Neutrophil (primary cell): ENCODE data around the gene GPR15LG.

Source experiments
- H3K27ac ChIP-seq: fragments of 200-600 bp; sonication (generic); 2 replicates; pipeline ENCODE4 v1.5.1; 2016; ENCODE audit warnings: mild to moderate bottlenecking, moderate library complexity
- H3K27me3 ChIP-seq: fragments of 200-600 bp; sonication (generic); 2 replicates; pipeline ENCODE4 v1.6.0; 2016; ENCODE audit warnings: mild to moderate bottlenecking
- H3K36me3 ChIP-seq: fragments of 200-600 bp; sonication (generic); 2 replicates; pipeline ENCODE4 v1.5.1; 2017
- H3K4me1 ChIP-seq, 2 experiments: fragments of 200-600 bp in 1 of 2; sonication (generic) in 1 of 2; 1 replicate in 1 of 2; 2 replicates in 1 of 2; pipeline versions ENCODE4 v1.5.1 to v1.6.1; 2013 to 2016; ENCODE audit warnings: low read depth in 1 of 2, low read length in 1 of 2, mild to moderate bottlenecking in 1 of 2, moderate library complexity in 1 of 2; ENCODE audit not compliant: control insufficient read depth in 1 of 2, insufficient read depth in 1 of 2
- H3K4me3 ChIP-seq, 2 experiments: fragments of 200-600 bp in 1 of 2; sonication (generic) in 1 of 2; 1 replicate in 1 of 2; 2 replicates in 1 of 2; pipeline ENCODE4 v1.5.1; 2013 to 2016; ENCODE audit warnings: low read depth in 1 of 2, low read length in 1 of 2, mild to moderate bottlenecking in 1 of 2, moderate library complexity in 1 of 2
- H3K9me3 ChIP-seq: fragments of 200-600 bp; sonication (generic); 2 replicates; pipeline ENCODE4 v1.5.1; 2016
- TF ChIP-seq, protein P1 (sequence below): fragments of 200-600 bp; sonication (generic); IDR thresholded peaks from 2 replicates; pipeline ENCODE4 v1.5.1; 2016; ENCODE audit warnings: antibody characterized with exemption

The GPR15LG gene

DNA sequence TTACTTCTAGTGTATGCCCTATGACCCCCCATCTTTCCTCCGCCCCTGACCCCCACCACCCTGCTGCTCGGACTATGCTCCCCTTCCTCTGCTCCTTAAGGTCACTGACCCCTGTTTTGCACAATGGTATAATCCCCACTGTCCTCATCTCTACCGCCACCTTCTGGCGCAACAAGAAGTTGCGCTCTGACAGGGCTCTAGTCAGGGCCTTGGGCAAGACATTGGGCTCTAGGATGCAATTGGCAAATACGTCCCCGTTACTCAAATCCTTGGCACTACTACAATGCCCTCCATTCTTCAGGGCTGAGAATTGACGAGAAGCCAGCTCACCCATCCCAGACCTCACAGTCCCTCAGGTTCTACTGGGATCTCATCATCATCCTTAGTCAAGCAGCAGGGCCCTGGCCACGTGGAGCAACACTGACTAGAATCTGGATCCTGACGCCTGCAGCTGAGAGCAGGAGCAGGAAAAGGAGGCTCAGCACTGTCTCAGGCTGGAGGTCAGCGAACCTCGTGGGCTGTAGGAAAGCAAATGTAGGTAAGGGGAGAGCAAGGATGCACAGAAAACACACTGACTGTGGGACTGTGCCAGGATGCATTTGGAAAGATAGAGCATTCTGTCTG is 41.1 kb downstream of the GPR15LG start:
- H3K27me3 ChIP-seq, result peaks cover 20% of the 10 kb centered on the region
- H3K4me3 ChIP-seq, result no peak overlapping the region
- no peaks in the 10 kb centered on the region for H3K36me3 ChIP-seq
- no peak overlapping the region for H3K27ac ChIP-seq
- H3K4me1 ChIP-seq, result no peaks in the 10 kb centered on the region
- no peaks in the 10 kb centered on the region for H3K9me3 ChIP-seq
- TF ChIP-seq, protein P1, sequence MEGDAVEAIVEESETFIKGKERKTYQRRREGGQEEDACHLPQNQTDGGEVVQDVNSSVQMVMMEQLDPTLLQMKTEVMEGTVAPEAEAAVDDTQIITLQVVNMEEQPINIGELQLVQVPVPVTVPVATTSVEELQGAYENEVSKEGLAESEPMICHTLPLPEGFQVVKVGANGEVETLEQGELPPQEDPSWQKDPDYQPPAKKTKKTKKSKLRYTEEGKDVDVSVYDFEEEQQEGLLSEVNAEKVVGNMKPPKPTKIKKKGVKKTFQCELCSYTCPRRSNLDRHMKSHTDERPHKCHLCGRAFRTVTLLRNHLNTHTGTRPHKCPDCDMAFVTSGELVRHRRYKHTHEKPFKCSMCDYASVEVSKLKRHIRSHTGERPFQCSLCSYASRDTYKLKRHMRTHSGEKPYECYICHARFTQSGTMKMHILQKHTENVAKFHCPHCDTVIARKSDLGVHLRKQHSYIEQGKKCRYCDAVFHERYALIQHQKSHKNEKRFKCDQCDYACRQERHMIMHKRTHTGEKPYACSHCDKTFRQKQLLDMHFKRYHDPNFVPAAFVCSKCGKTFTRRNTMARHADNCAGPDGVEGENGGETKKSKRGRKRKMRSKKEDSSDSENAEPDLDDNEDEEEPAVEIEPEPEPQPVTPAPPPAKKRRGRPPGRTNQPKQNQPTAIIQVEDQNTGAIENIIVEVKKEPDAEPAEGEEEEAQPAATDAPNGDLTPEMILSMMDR, result no peak

DNA sequence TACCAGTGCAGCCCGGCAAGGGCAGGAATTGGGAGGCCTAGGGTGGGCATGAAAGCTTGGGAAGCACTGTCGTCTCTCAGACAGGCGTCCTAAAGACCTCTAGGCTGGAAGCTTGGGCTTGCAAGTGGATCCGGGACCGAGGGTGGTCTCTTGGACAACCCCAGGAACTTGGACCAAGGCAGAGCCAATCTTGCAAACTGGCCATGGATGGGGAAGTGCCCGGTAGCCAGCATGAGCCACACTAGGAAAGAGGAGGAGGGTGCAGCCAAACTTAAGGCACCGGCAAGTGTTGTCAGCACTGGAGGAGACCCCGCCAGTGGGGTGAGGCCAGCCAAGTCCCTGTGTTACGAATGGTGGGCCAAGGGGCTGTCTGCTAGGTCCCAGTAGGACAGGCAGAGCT is 43.2 kb downstream of the GPR15LG start:
- no peak overlapping the region for H3K4me3 ChIP-seq
- TF ChIP-seq, protein P1, result no peak
- no peaks in the 10 kb centered on the region for H3K9me3 ChIP-seq
- H3K27ac ChIP-seq, result no peak overlapping the region
- peaks cover 14% of the 10 kb centered on the region for H3K27me3 ChIP-seq
- no peaks in the 10 kb centered on the region for H3K36me3 ChIP-seq
- no peaks in the 10 kb centered on the region for H3K4me1 ChIP-seq

DNA sequence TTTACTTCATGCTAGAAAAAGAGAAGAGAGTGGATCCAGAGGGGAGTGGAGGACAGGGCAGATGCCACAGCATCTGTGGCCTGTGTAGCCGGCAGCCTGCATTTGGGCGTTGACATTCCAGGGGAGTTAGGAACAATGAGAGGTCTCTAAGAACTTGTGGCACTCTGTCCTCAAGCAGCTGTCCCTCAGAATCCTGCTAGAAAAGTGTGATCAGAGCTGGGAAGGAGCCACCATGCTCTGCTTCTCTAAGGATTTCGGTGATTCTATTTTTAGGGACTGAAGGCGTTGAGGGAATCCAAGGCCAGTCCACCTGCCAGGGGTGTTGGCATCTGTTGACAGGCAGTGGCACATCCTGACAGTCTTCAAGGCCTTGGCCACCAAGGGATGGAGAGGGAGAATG is 44.1 kb downstream of the GPR15LG start:
- H3K4me3 ChIP-seq, result no peak overlapping the region
- H3K36me3 ChIP-seq, result no peaks in the 10 kb centered on the region
- peaks cover 14% of the 10 kb centered on the region for H3K27me3 ChIP-seq
- no peaks in the 10 kb centered on the region for H3K9me3 ChIP-seq
- H3K4me1 ChIP-seq, result no peaks in the 10 kb centered on the region
- H3K27ac ChIP-seq, result no peak overlapping the region
- TF ChIP-seq, protein P1, result no peak

DNA sequence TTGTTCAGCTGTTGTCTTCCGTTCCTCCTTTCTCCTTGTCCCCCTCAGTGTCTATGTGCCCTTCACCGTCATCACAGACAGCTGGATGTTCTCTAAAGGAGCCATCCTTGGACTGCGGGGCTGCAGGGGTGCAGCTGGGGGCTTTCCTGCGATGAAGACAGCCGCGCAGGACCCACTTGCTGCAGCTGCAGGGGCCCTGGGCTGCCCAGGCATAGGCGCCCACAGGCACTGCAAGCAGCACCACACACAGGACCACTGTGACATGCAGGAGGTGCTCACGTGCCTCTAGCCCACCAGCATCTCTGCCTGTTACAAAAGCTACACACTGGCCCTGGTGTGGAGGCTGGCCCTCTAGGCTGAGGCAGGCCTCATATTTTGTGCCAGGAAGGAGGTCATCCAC is 48.3 kb downstream of the GPR15LG start:
- TF ChIP-seq, protein P1, result no peak
- no peak overlapping the region for H3K4me3 ChIP-seq

DNA sequence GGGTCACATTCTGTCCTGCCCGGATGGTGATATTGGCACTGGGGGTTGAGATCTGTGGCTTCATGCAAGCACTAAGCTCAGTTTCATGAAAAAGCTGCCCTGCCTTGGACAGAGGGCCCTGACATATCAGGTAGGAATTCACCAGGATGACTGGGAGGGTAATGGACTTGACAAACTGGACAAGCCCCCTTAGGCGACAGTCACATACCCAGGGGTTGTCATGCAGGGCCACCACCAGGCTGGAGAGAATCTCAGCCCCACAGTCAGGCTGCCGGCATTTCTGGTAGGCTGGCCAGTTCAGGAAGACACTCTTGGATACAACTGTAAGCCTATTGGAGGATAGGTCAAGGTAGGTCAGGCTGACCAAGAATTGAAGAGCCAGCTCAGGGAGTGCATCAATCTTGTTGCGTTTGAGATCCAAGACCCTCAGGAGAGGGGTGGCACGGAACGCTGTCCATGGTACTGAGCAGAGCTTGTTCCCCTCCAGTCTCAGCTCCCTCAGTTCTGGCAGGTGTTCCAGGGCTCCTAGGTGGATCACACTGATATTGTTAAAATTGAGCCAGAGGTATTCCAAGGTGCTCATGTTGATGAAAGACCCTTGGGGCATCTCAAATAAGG is 50.9 kb downstream of the GPR15LG start:
- H3K9me3 ChIP-seq, result no peaks in the 10 kb centered on the region
- no peak overlapping the region for H3K27ac ChIP-seq
- H3K36me3 ChIP-seq, result no peaks in the 10 kb centered on the region
- TF ChIP-seq, protein P1, result no peak
- H3K4me3 ChIP-seq, result no peak overlapping the region
- H3K27me3 ChIP-seq, result peaks cover 27% of the 10 kb centered on the region
- H3K4me1 ChIP-seq, result no peaks in the 10 kb centered on the region

More for the DNA sequence above, 48.3 kb downstream of the GPR15LG start:
- Histone ChIP-seq H3K4me1 (no peaks in the 10 kb centered on the region), H3K27ac (no peak overlapping the region), H3K9me3 (no peaks in the 10 kb centered on the region), H3K36me3 (no peaks in the 10 kb centered on the region), H3K27me3 (peaks cover 17% of the 10 kb centered on the region)
